Activated T-cell treated with anti-CD3 and anti-CD28 coated beads for 4 hours (primary cell): ENCODE data around the gene RTF1.
"Not testable (repeated sequence)": the region's sequence is repeated elsewhere in the genome, so short reads cannot be mapped to it uniquely, and the experiment has no call there.

Experiments used
- DNase-seq: peaks from one replicate; pipeline ENCODE4 v3.0.0-alpha.2; 2020

RTF1 gene

GRCh38 chr15:41416742-41417417 is at the start of gene RTF1:
Gene RTF1 (plus strand): TSS chr15:41417095. CDS start chr15:41417116, 21 bp downstream.
- DNase-seq: peak; percentile 97

GRCh38 chr15:41367418-41367817 is 49.5 kb upstream of the RTF1 start:
- no peak for DNase-seq

GRCh38 chr15:41377978-41378377 is 38.9 kb upstream of the RTF1 start:
- no peak for DNase-seq

GRCh38 chr15:41383974-41384749 is 32.7 kb upstream of the RTF1 start:
- not testable (repeated sequence) for DNase-seq

- no peak for DNase-seq
Observed at GRCh38 chr15:41387646-41388045, 29.2 kb upstream of the RTF1 start.

- DNase-seq: no peak
Observed at GRCh38 chr15:41392659-41393058, 24.2 kb upstream of the RTF1 start.

- DNase-seq: no peak
Observed at GRCh38 chr15:41394924-41395323, 22.0 kb upstream of the RTF1 start.

GRCh38 chr15:41396111-41396510 is 20.8 kb upstream of the RTF1 start:
- no peak for DNase-seq

- no peak for DNase-seq
Observed at GRCh38 chr15:41401904-41402267, 15.0 kb upstream of the RTF1 start.

GRCh38 chr15:41407341-41407740 is 9.6 kb upstream of the RTF1 start:
- DNase-seq: no peak

- DNase-seq: no peak
Observed at GRCh38 chr15:41408234-41408641, 8.7 kb upstream of the RTF1 start.

GRCh38 chr15:41411031-41411430 is 5.9 kb upstream of the RTF1 start:
- DNase-seq: no peak

GRCh38 chr15:41411441-41411840 is 5.5 kb upstream of the RTF1 start:
- DNase-seq: no peak

- DNase-seq: no peak
Observed at GRCh38 chr15:41416128-41416741, 660 bp upstream of the RTF1 start.

GRCh38 chr15:41417418-41418195 is 712 bp downstream of the RTF1 start:
- no peak for DNase-seq

GRCh38 chr15:41423979-41424659 is 7.2 kb downstream of the RTF1 start:
- no peak for DNase-seq

- no peak for DNase-seq
Observed at GRCh38 chr15:41424809-41425208, 7.9 kb downstream of the RTF1 start.

GRCh38 chr15:41425907-41426306 is 9.0 kb downstream of the RTF1 start:
- DNase-seq: not testable (repeated sequence)

- DNase-seq: no peak
Observed at GRCh38 chr15:41429003-41429890, 12.4 kb downstream of the RTF1 start.

GRCh38 chr15:41435037-41435786 is 18.3 kb downstream of the RTF1 start:
- DNase-seq: no peak

- no peak for DNase-seq
Observed at GRCh38 chr15:41437448-41437847, 20.6 kb downstream of the RTF1 start.
